ENCODE data around the gene TAAR9.
"Not testable (repeated sequence)": the region's sequence is repeated elsewhere in the genome, so short reads cannot be mapped to it uniquely, and the experiment has no call there.

TAAR9 gene

GRCh38 chr6:132515386-132515785 is 22.7 kb upstream of the TAAR9 start:
- DNase-seq (ENCODE audit: low spot score), result no peak

DNA sequence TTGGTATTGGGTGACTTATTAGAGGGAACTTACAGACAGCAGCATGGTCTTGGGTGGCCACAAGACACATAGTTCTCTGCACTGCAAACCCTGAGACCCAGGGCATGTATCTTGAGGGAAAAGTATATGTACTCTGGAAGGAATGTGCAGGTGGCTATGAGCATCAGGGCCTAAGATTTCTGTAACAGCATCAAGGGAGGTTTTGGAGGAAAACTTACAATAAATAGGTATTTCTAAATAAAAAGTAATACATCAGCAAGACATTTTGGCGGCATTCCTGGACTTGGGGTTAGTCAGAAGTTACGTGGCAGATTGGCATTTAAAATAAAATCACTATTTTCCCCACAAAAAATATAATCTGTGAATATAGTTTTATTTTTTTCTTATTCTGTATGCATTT is 17.1 kb upstream of the TAAR9 start:
- DNase-seq (ENCODE audit: low spot score), result no peak

DNA sequence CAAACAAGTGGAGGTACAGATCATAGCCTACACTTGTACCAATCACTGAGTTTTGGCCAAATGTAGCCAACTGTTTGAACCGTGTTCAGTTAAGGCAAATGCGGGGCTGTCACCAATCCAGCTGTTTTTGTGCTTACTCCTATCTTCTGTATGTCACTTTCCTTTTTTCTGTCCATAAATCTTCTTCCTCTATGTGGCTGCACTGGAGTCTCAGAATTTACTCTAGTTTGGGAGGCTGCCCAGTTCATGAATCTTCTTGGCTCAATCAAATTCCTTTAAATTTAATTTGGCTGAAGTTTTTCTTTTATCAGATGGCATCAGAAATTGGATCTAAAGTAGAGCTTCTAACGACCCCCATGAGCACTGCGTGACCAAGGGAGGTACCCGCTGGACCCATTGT is 13.4 kb upstream of the TAAR9 start:
- DNase-seq (ENCODE audit: low spot score), result no peak

DNA sequence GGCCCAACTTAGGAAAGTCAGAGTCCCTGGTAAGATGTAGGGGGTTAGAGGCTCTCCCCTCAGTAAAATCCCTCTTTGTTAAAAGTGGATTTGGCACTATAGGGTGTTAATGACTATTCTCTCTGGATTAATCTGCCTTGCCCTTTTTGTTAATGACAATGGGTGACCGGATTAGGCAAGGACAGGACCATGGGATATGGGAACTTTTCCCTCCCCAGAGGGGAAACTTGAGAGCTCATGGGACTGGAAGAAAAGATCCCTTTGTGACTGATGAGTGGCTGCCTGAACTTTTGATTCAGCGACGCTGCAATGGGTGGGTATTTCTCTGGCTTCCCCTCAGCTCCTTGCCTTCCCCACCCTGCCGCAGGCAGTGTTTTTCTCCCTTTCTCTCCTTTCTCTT is 12.2 kb upstream of the TAAR9 start:
- no peak for DNase-seq (ENCODE audit: low spot score)

GRCh38 chr6:132526461-132526860 is 11.6 kb upstream of the TAAR9 start:
- DNase-seq (ENCODE audit: low spot score), result no peak

GRCh38 chr6:132527791-132528190 is 10.3 kb upstream of the TAAR9 start:
- DNase-seq (ENCODE audit: low spot score), result no peak

DNA sequence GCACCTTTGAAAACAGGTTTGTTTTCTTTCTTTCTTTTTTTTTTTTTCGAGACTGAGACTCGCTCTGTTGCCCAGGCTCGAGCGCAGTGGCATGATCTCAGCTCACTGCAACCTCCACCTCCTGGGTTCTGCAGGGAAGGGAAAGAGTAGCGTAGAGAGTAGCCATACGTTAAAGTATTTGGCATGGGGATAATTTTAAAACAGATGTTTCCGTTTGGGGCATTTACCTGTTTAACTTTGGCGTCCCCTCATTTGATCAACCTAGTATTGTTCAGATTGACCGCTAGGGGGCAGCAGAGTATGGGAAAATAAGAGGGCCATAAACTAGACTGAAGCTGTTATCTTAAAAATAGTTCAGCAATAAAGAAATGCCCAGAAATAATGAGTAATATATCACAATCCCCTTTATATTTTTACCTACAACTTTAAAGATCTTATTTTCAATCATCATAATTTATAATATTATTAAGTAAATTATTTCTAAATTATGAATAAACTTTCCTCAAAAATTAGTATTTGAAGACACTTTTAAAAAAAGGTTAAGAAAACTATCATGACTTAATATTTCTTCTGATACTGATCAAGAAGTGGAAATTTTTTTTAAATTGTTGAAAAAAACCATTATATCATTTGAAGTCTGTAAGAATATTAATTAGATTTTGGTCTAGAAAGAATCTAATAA is 7.6 kb upstream of the TAAR9 start:
- DNase-seq (ENCODE audit: low spot score), result peak; percentile 79

DNA sequence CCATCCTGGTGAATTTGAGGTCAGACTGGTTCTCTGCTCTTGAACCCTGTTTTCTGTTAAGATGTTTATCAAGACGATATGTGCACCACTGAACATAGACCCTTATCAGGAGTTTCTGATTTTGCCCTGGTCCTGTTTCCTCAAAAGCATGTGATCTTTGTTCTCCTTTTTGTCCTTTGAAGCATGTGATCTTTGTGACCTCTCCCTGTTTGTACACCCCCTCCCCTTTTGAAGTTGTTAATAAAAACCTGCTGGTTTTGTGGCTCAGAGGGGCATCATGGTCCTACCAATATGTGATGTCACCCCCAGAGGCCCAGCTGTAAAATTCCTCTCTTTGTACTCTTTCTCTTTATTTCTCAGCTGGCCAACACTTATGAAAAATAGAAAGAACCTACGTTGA is 3.5 kb upstream of the TAAR9 start:
- DNase-seq (ENCODE audit: low spot score), result not testable (repeated sequence)

- no peak for DNase-seq (ENCODE audit: low spot score)
These were observed 932 bp upstream of the TAAR9 start for GRCh38 chr6:132537145-132537544.

- no peak for DNase-seq (ENCODE audit: low spot score)
These were observed 6.7 kb downstream of the TAAR9 start for GRCh38 chr6:132544826-132545225.

GRCh38 chr6:132548746-132549463 is 10.8 kb downstream of the TAAR9 start:
- no peak for DNase-seq (ENCODE audit: low spot score)

- no peak for DNase-seq (ENCODE audit: low spot score)
These were observed 13.1 kb downstream of the TAAR9 start for GRCh38 chr6:132551214-132551613.

- DNase-seq (ENCODE audit: low spot score), result no peak
These were observed 14.3 kb downstream of the TAAR9 start, which contains the start of gene TAAR8 for GRCh38 chr6:132552372-132552771. Gene TAAR8, plus strand, starts transcription at chr6:132552672. Its CDS starts 21 bp downstream, at chr6:132552693.

DNA sequence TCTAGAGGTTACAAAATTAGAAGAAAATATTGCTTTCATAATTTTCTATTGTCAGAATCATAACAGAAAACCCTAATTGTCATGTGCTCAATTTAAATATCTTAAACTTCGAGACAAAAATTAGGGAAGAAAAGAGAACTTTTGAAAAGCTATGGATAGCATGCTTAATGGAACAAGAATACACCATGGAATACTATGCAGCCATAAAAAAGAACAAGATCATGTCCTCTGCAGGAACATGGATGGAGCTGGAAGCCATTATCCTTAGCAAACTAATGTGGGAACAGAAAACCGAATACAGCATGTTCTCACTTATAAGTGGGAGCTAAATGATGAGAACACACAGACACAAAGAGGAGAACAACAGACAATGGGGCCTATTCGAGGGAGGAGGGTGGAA is 22.0 kb downstream of the TAAR9 start:
- DNase-seq (ENCODE audit: low spot score), result not testable (repeated sequence)

GRCh38 chr6:132566404-132566803 is 28.3 kb downstream of the TAAR9 start:
- DNase-seq (ENCODE audit: low spot score), result no peak

DNA sequence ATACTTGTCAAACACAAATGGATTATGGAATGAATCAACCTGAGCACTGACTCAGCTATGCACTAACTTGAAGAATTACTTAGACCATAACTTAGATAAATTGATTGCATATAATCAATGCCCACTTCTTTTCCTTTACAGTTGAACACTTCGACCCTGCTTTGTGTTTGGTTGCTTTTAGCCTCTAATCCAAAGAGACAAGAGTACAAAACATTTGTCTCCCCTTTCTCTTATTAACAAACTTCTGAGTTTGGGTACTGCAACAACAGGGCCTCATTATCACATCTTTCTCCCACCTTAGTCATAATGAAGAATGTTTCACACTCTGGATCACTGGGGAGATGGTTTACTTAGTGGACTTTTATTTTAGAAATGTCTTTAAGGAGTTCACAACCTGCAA is 29.5 kb downstream of the TAAR9 start:
- DNase-seq (ENCODE audit: low spot score), result no peak

DNA sequence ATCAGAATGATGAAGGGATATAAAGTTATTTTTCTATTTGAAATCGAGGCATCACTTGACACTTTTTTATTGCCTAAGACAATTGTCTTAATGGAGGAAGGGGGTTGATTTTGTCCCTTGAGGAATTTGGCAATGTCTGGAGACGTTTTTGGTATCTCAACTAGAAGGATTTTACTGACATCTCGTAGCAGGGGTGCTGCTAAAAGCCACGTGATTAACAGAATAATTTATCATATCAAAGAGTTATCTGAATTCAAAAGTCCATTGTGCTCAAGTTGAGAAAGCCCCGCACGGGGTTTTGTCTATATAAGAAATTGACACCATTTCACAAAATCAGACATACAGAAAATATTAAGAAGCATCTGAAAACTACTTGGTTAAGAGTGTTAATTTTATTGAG is 30.5 kb downstream of the TAAR9 start:
- no peak for DNase-seq (ENCODE audit: low spot score)

DNA sequence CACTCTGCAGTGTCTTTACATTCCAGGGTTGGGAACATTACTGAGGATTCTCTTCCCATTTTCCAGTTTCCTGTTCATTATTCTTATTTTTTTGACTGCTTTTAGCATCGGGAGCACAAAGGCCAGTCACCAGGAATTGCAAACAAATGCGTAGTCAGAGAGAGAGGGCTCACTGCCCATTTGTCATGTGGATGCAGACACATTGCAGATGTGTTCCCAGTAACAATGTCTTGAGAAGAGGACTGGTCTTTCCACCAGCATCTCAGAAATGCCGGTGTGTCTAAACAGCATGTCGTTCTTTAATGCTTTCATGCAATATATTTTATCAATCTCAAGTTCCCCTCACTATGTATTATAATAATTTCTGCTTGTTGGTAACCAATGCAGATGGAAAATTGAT is 31.1 kb downstream of the TAAR9 start:
- DNase-seq (ENCODE audit: low spot score), result no peak

GRCh38 chr6:132570221-132570777 is 32.2 kb downstream of the TAAR9 start, which contains the start of gene TAAR6:
Gene TAAR6, plus strand, starts transcription at chr6:132570322. Its CDS starts 0 bp downstream, at chr6:132570322.
- no peak for DNase-seq (ENCODE audit: low spot score)

DNA sequence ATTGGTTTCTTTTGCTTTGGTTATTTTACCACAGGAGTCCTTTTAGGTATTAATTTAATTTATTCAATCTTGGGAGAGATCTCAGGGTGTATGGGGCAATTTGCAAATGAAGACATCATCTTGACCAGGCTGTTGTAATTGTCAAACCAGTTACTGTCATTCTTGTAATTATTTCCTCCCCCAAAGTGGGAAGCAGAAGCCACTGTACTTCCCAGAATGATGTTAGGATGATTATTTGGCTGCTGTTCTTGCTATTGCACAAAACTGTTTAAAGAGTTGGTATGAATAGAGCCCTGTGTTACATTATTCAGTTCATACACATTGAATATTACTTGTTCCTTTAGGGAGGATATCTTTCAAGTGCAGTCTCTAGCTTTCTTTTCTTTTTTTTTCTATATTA is 33.7 kb downstream of the TAAR9 start:
- DNase-seq (ENCODE audit: low spot score), result no peak

GRCh38 chr6:132584698-132585097 is 46.6 kb downstream of the TAAR9 start:
- no peak for DNase-seq (ENCODE audit: low spot score)

- no peak for DNase-seq (ENCODE audit: low spot score)
These were observed 49.3 kb downstream of the TAAR9 start for GRCh38 chr6:132587424-132587823.

Measured in cerebellar cortex (tissue), 1 donor.